Fibroblast of gingiva (primary cell): ENCODE results near the gene SELENOV.

Experiments used
- DNase-seq: peaks from one replicate; pipeline ENCODE4 v3.0.0-alpha.2; 2011; ENCODE audit warnings: low read depth

The SELENOV gene

GRCh38 chr19:39520541-39521484 is 5.9 kb downstream of the SELENOV start:
- no peak for DNase-seq

GRCh38 chr19:39524495-39524894 is 9.6 kb downstream of the SELENOV start:
- no peak for DNase-seq

- no peak for DNase-seq
Measured at GRCh38 chr19:39525205-39525604, 10.3 kb downstream of the SELENOV start.

GRCh38 chr19:39531834-39532232 is 16.9 kb downstream of the SELENOV start:
- no peak for DNase-seq

- DNase-seq: peak; percentile 89
Measured at GRCh38 chr19:39532233-39533002, 17.5 kb downstream of the SELENOV start, which contains the start of gene EID2B. TSS of gene EID2B (minus strand) at chr19:39532852. CDS start at chr19:39532802, 50 bp downstream.

- DNase-seq: no peak
Measured at GRCh38 chr19:39533003-39533512, 18.1 kb downstream of the SELENOV start.

- DNase-seq: no peak
Measured at GRCh38 chr19:39533791-39534190, 18.9 kb downstream of the SELENOV start.

- DNase-seq: no peak
Measured at GRCh38 chr19:39539165-39539517, 24.2 kb downstream of the SELENOV start.

- peak; percentile 91 for DNase-seq
Measured at GRCh38 chr19:39539518-39540332, 24.8 kb downstream of the SELENOV start, which contains the start of gene EID2. TSS of gene EID2 (minus strand) at chr19:39540161. CDS start at chr19:39540079, 82 bp downstream.

GRCh38 chr19:39540333-39540673 is 25.4 kb downstream of the SELENOV start:
- no peak for DNase-seq

- DNase-seq: no peak
Measured at GRCh38 chr19:39542206-39542605, 27.3 kb downstream of the SELENOV start.

GRCh38 chr19:39543477-39543857 is 28.5 kb downstream of the SELENOV start:
- no peak for DNase-seq

- DNase-seq: peak; percentile 33
Measured at GRCh38 chr19:39544226-39544903, 29.4 kb downstream of the SELENOV start.

- no peak for DNase-seq
Measured at GRCh38 chr19:39544911-39545310, 30.0 kb downstream of the SELENOV start.

GRCh38 chr19:39546599-39546998 is 31.7 kb downstream of the SELENOV start:
- no peak for DNase-seq

GRCh38 chr19:39550197-39550596 is 35.3 kb downstream of the SELENOV start:
- DNase-seq: no peak

GRCh38 chr19:39553082-39553652 is 38.2 kb downstream of the SELENOV start:
- no peak for DNase-seq

GRCh38 chr19:39554701-39555311 is 39.9 kb downstream of the SELENOV start:
- no peak for DNase-seq

- DNase-seq: no peak
Measured at GRCh38 chr19:39555883-39556282, 40.9 kb downstream of the SELENOV start.

GRCh38 chr19:39557811-39558623 is 43.1 kb downstream of the SELENOV start:
- DNase-seq: peak; percentile 19
